Measurements from ENCODE around the gene SPATA33. TPM values are rescaled to one million over a fixed set of nuclear protein-coding genes. Genes with fewer than 3 reads are reported as not detected.

The SPATA33 gene
- total RNA-seq: 10 to 100 TPM in 1 of 4 donors, 1 to 10 TPM in 2, not detected in 1; 2.6 to 12.2 (median 5.8) TPM

DNA sequence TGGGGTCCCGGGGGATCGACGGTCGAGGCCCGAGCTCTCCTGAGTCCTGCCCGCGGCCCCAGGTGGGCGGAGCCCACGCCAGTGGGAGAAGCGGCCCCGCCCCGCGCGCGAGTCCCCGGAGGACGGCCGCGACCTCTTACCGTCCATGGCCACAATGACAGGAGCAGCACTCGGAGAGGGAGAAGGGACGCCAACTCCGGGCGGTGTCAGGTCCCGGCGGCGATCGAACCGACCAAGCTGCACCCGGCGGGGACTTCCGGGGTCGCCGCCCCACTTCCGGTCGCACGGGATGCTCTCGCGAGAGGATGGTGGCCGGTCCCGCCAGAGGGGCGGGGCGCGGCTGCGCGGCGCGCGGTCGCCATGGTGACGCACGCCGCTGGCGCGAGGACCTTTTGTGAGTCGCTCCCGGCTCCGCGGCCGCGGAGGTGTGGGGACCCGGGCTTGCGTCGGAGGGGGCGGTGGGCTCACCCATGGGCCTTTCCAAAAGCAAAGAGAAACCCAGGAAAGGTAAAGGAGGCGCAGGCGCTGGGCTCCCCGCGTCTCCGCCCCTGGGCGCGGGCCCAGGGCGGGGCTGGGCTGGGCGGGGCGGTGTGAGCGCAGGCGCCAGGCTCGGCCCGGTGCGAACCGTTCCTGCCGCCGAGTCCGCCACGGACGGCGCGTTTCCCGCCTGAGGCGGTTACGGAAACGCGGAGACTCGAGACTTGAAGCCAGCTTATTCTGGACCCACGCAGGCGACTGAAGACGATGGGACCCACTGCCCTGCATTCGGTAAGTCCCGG, at the start of gene SPATA33, which contains the start of gene CHMP1A:
SPATA33 (plus strand) TSS at position 395 of the 779 bp plus-strand sequence; CDS start at position 471, 76 bp downstream.
CHMP1A (minus strand) TSS at position 267 of the 779 bp plus-strand sequence; CDS start at position 147, 120 bp downstream.
- Histone ChIP-seq H3K9me3 (no peaks in the 10 kb centered on the region), H3K4me1 (peaks cover 0 to 7% of the 10 kb centered on the region in 2 donors), H3K27ac (peak within 1 kb of the TSS; percentile 30 to 62), H3K27me3 (no peaks in the 10 kb centered on the region), H3K36me3 (no peaks in the 10 kb centered on the region), H3K4me3 (peak within 1 kb of the TSS; percentile 64 to 84)
- intact Hi-C loops (cut with DNase I; ENCODE audit: low total_unique reads): no loop called here
- peak; percentile 81 to 92 for DNase-seq
- TF ChIP-seq POLR2A (IDR thresholded peaks at IDR 0.05) (peak in 1 of 2 donors; percentile 61), CTCF (IDR thresholded peaks at IDR 0.05) (no peak)

DNA sequence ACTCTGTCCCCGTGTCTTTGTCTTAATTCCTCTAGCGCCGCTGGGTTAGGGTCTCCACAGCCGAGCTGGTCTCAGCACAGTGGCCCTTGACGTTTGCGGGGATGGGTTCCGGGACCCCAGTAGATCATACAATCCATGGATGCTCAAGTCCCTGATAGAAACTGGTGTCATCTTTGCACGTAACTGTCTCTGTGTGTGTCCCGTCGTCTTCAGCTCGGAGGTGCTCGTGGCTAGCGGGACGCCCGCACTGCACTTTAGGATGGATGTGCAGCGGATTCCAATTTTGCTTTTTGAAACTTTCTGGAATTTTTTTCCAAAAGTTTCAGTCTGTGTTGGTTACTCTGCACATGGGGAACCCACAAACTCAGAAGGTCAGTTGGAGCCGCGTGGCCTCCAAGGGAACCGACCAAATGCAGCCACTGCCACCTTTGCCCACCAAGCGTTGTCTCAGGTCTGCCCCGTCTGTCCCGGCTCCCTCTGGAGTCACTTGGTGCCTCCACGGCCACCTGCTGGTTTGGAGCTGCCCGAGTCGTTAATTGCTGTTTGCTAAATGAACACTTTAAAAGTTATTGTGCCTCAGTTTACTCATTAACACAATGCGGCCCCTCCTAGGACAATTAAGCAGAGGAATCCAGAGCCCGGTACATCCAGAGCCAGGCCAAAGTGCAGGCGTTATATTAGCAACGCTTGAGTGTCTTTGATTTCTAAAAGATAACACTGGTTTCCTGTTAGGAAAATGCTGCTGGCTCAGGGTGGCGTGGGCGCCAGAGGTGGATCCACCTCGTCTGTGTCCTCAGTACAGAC, 49.5 kb upstream of the SPATA33 start:
- Histone ChIP-seq H3K36me3 (no peaks in the 10 kb centered on the region), H3K27me3 (no peaks in the 10 kb centered on the region), H3K27ac (no peak overlapping the region), H3K4me1 (no peaks in the 10 kb centered on the region), H3K9me3 (no peaks in the 10 kb centered on the region), H3K4me3 (no peak overlapping the region)
- intact Hi-C loops (cut with DNase I; ENCODE audit: low total_unique reads): no loop called here
- no peak for TF ChIP-seq CTCF (IDR thresholded peaks at IDR 0.05)
- TF ChIP-seq POLR2A (IDR thresholded peaks at IDR 0.05): no peak
- no peak for DNase-seq

- H3K36me3 ChIP-seq: no peaks in the 10 kb centered on the region
- H3K4me1 ChIP-seq: no peaks in the 10 kb centered on the region
- H3K9me3 ChIP-seq: no peaks in the 10 kb centered on the region
- no peaks in the 10 kb centered on the region for H3K27me3 ChIP-seq
- no peak for DNase-seq
- no peak overlapping the region for H3K4me3 ChIP-seq
- intact Hi-C loops (cut with DNase I; ENCODE audit: low total_unique reads): no loop called here
- H3K27ac ChIP-seq: no peak overlapping the region
- no peak for TF ChIP-seq CTCF (IDR thresholded peaks at IDR 0.05)
- TF ChIP-seq POLR2A (IDR thresholded peaks at IDR 0.05): no peak
Observed at GRCh38 chr16:89610108-89610453, 47.6 kb upstream of the SPATA33 start.

GRCh38 chr16:89612415-89613166, 45.0 kb upstream of the SPATA33 start:
- H3K27ac ChIP-seq: no peak overlapping the region
- TF ChIP-seq CTCF (IDR thresholded peaks at IDR 0.05) (no peak), POLR2A (IDR thresholded peaks at IDR 0.05) (no peak)
- DNase-seq: no peak
- H3K36me3 ChIP-seq: no peaks in the 10 kb centered on the region
- no peaks in the 10 kb centered on the region for H3K9me3 ChIP-seq
- H3K27me3 ChIP-seq: no peaks in the 10 kb centered on the region
- intact Hi-C loops (cut with DNase I; ENCODE audit: low total_unique reads): no loop called here
- no peak overlapping the region for H3K4me3 ChIP-seq
- H3K4me1 ChIP-seq: no peaks in the 10 kb centered on the region

Measured in uterus (tissue), 4 donors.